ENCODE measurements around the gene SLC48A1.

DNA sequence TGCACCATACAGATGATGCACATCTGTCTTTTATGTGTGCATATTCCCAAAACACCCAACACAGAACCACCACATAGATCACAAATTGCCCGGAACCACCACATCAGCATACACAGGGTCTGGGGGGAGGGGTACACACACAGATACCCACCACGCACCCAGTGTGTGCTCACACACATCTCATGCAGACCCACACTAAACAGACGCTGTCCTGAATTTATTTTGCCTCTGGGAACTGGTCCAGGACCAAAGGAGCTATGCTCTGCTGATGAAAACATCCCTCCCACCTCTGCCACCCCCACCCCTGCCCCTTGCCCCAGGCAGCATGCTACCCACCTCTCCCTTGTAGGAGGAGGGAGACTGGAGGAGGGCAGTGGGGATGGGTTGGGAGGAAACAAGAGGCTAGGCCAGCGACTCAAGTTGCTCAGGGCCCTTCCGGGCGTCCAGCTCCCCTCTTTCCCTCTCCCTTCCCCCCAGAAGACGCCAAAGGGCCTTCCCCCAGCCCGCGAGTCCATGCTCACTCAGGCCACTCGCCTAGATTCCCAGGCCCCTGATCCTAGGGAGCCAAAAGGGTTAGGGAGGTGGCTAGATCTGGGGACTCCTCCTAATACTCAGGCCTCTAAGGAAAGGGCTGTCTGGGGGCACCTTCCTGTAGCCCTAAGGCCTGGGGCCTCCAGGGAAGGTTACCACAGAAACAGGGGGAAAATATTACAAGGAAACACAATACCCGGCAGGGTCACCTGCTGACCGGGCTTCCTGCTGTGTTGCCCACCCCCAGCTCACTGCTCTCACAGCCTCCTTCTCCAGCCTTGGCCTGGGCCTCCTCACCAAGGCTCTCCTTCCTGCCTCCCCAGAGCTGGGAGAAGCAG, 43.6 kb downstream of the SLC48A1 start:
- no peak for TF ChIP-seq ATF2 (IDR thresholded peaks at IDR 0.05; ENCODE audit: low read length)
- no peak for TF ChIP-seq RAD21 (IDR thresholded peaks at IDR 0.05; ENCODE audit: insufficient read depth, low read depth, low read length)
